Activated T-helper 17 cell treated with anti-CD3 and anti-CD28 coated beads, Interleukin-2, amount 50 U/mL, for 72 hours (primary cell): ENCODE results near the gene ELP6. TPM values are rescaled to one million over a fixed set of nuclear protein-coding genes. Genes with fewer than 3 reads are reported as not detected.
A peak's percentile ranks its signal among the peaks of the same experiment; 100 is the strongest.

Source experiments
- ATAC-seq: fragments of 150-1000 bp; cut with Tn5 transposase; replicated peaks from 2 replicates; pipeline ENCODE4 v1.10.0; 2021; ENCODE audit warnings: mild to moderate bottlenecking, moderate library complexity
- H3K27ac Mint-ChIP-seq: one replicate; pipeline ENCODE4 v1.8.0; 2022; ENCODE audit warnings: mixed read lengths
- H3K27me3 Mint-ChIP-seq: one replicate; pipeline ENCODE4 v1.8.0; 2022; ENCODE audit warnings: mixed read lengths
- H3K36me3 Mint-ChIP-seq: one replicate; pipeline ENCODE4 v1.8.0; 2022; ENCODE audit warnings: low read depth, mild to moderate bottlenecking, mixed read lengths
- H3K4me1 Mint-ChIP-seq: one replicate; pipeline ENCODE4 v1.8.0; 2022; ENCODE audit warnings: mixed read lengths
- H3K4me3 Mint-ChIP-seq: one replicate; pipeline ENCODE4 v1.8.0; 2022; ENCODE audit warnings: mild to moderate bottlenecking, mixed read lengths
- H3K9me3 Mint-ChIP-seq: one replicate; pipeline ENCODE4 v1.8.0; 2022; ENCODE audit warnings: mixed read lengths
- total RNA-seq, 2 donors: library from RNA; stranded (reverse); gene quantifications; one replicate each; pipeline ENCODE4 v1.2.3, GENCODE V29; 2022

The ELP6 gene, protein sequence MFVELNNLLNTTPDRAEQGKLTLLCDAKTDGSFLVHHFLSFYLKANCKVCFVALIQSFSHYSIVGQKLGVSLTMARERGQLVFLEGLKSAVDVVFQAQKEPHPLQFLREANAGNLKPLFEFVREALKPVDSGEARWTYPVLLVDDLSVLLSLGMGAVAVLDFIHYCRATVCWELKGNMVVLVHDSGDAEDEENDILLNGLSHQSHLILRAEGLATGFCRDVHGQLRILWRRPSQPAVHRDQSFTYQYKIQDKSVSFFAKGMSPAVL
- total RNA-seq, result 10 to 100 TPM; 38.6 to 45.8 TPM

GRCh38 chr3:47513125-47513929 is at the start of gene ELP6:
Gene ELP6 (minus strand): TSS chr3:47513712. CDS start chr3:47513590, 122 bp downstream.
- Mint-ChIP-seq H3K4me3 (peak within 1 kb of the TSS; percentile 91), H3K36me3 (peaks cover 44% of the 10 kb centered on the region), H3K27me3 (no peaks in the 10 kb centered on the region), H3K9me3 (no peaks in the 10 kb centered on the region), H3K4me1 (peaks cover 6% of the 10 kb centered on the region), H3K27ac (peak within 1 kb of the TSS; percentile 95)
- peak; percentile 97 for ATAC-seq

DNA sequence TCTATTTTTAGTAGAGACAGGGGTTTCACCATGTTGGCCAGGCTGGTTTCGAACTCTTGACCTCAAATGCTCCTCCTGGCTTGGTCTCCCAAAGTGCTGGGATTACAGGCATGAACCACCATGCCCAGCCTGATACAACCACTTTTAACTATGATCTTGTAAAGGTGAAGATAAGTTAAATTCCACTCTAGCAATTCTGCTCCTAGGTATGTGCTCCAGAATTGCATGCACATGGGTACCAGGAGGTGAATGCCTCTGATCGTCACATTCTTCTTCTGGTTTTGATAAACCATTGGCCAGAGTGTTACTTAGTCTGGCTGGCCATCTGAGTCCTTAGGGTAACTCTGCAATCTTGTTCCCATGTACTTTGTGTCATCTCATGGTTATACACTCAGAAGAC is 42.8 kb upstream of the ELP6 start:
- Mint-ChIP-seq H3K27ac (no peak overlapping the region), H3K36me3 (no peaks in the 10 kb centered on the region), H3K4me1 (no peaks in the 10 kb centered on the region), H3K9me3 (no peaks in the 10 kb centered on the region), H3K27me3 (peaks cover 7% of the 10 kb centered on the region), H3K4me3 (no peak overlapping the region)
- ATAC-seq, result no peak

- no peak overlapping the region for H3K27ac Mint-ChIP-seq
- no peak overlapping the region for H3K4me3 Mint-ChIP-seq
- H3K27me3 Mint-ChIP-seq, result peaks cover 17% of the 10 kb centered on the region
- ATAC-seq, result no peak
- H3K36me3 Mint-ChIP-seq, result no peaks in the 10 kb centered on the region
- no peaks in the 10 kb centered on the region for H3K9me3 Mint-ChIP-seq
- no peaks in the 10 kb centered on the region for H3K4me1 Mint-ChIP-seq
Measured at GRCh38 chr3:47554335-47554734, 40.8 kb upstream of the ELP6 start.

GRCh38 chr3:47553407-47553806 is 39.9 kb upstream of the ELP6 start:
- H3K36me3 Mint-ChIP-seq, result no peaks in the 10 kb centered on the region
- H3K9me3 Mint-ChIP-seq, result no peaks in the 10 kb centered on the region
- peaks cover 17% of the 10 kb centered on the region for H3K27me3 Mint-ChIP-seq
- ATAC-seq, result no peak
- H3K4me1 Mint-ChIP-seq, result no peaks in the 10 kb centered on the region
- H3K4me3 Mint-ChIP-seq, result no peak overlapping the region
- H3K27ac Mint-ChIP-seq, result no peak overlapping the region

DNA sequence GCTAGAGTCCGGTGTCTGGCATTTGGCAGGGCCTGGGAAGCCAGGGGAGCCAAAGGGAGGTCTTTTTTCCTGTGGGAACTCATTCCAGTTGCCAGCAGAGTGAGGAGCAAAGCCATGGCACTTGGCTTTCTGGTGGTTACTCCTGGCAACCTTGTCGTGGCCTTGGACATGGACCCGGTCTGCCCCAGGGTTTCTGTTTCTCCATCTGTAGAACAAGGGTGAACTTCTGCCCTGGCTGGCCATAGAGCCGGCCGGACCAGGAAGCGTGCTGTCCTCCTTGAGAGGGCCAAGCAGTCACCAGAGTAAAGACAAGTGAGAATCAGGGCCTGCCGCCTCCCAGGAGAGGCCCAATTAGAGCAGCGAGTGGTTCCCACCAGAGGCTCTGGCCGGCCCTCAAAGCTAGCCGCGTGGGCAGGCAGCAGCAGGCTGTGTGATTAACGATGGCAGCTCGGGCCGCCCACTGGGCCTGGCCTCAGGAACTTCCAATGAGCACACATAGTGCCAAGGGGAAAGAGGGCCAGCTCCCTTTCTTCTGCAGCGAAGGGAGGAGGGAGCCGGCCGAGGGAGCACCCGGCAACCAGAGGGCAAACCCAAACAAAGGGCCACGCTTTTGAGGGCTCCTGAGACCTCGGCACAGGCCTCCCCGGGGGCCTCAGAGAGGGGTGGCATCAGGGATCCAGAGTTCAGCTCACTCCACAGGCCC is 29.1 kb upstream of the ELP6 start:
- H3K27ac Mint-ChIP-seq, result no peak overlapping the region
- no peak overlapping the region for H3K4me3 Mint-ChIP-seq
- H3K27me3 Mint-ChIP-seq, result peaks cover 4% of the 10 kb centered on the region
- no peaks in the 10 kb centered on the region for H3K9me3 Mint-ChIP-seq
- peaks cover under 1% of the 10 kb centered on the region for H3K4me1 Mint-ChIP-seq
- ATAC-seq, result no peak
- no peaks in the 10 kb centered on the region for H3K36me3 Mint-ChIP-seq

DNA sequence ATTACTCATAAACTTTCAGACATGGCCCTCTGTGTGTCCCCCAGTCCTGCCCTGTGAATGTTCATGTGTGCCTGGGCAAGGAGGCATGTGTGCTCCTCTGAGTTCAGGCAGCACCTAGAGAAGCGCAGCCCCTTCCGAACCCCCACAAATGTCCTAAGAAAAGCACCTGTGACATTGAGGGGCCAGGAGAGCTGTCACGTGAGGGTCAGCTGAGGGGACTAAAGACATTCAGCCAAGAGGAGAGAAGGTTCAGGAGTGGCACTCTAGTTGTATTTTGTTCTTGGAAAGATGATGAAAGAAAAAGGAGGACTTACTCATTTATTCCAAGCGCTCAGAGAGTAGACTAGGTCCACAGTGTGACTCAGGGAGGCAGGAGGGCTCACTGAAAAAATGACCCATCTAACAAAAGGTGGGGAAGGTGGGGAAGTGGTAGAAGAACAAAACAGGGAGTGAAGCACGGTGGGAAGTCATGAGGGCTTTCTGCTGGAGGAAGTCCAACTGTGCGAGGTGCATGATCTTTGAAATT is 28.1 kb upstream of the ELP6 start:
- Mint-ChIP-seq H3K27ac (no peak overlapping the region), H3K4me3 (no peak overlapping the region), H3K36me3 (no peaks in the 10 kb centered on the region), H3K4me1 (no peaks in the 10 kb centered on the region), H3K9me3 (no peaks in the 10 kb centered on the region), H3K27me3 (peaks cover 4% of the 10 kb centered on the region)
- no peak for ATAC-seq

GRCh38 chr3:47540281-47540680 is 26.8 kb upstream of the ELP6 start:
- Mint-ChIP-seq H3K27me3 (peaks cover 4% of the 10 kb centered on the region), H3K36me3 (no peaks in the 10 kb centered on the region), H3K9me3 (no peaks in the 10 kb centered on the region), H3K27ac (no peak overlapping the region), H3K4me1 (no peaks in the 10 kb centered on the region), H3K4me3 (no peak overlapping the region)
- no peak for ATAC-seq

DNA sequence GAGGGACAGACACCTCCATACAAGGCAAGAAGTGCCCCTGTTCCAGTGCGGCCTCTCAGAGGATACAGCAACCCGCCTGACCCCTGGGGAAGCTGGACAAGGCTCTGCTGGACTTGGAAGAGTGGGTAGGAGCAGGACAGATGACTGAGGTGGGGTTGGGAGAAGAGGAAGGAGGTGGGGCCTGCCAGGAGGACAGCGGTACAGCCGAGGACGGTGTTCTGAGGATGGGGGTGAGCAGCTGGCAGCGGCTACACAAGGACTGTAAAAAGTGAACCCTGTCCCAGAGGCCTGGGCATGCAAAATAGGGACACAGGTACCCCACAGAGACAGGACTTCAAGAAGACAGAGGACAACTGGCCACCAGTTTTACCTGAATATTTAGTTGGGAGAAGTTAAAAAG is 23.5 kb upstream of the ELP6 start:
- H3K36me3 Mint-ChIP-seq, result no peaks in the 10 kb centered on the region
- peaks cover 4% of the 10 kb centered on the region for H3K27me3 Mint-ChIP-seq
- no peaks in the 10 kb centered on the region for H3K4me1 Mint-ChIP-seq
- no peaks in the 10 kb centered on the region for H3K9me3 Mint-ChIP-seq
- H3K27ac Mint-ChIP-seq, result no peak overlapping the region
- ATAC-seq, result no peak
- no peak overlapping the region for H3K4me3 Mint-ChIP-seq

DNA sequence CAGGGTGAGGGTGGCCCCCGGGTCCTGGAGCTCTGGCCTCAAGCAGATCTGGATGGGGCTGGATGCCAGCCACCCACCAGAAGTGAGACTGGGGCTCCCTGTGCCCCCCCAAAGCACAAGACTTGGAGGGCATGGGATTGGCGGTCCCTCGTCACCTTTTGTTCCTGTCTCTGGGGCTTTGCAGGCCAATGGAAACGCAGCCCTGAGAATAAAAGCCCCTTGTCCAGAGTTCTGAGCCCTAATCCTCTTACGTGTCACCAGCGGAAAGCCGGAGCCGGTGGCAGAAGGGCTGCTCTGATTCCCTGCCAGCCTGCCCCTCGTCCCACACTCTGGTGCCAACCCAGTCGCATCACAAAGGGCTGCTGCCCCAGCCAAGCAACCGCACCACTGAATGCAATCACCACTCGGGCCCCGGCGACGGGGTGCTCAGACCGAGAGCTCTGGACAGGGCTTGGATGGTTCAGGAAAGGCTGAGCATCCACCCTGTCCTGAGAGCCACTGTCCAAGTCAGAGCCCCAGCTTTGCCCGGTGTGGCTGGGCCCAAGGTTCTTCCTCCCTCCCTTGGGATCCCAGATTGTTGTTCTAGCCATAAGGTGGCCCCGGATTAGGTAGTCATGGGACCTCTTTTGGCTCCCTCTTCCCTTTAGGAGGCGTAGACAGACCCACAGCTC is 22.8 kb upstream of the ELP6 start:
- Mint-ChIP-seq H3K4me1 (no peaks in the 10 kb centered on the region), H3K9me3 (no peaks in the 10 kb centered on the region), H3K27ac (no peak overlapping the region), H3K4me3 (no peak overlapping the region), H3K36me3 (no peaks in the 10 kb centered on the region), H3K27me3 (peaks cover 4% of the 10 kb centered on the region)
- no peak for ATAC-seq

GRCh38 chr3:47533996-47534454 is 20.5 kb upstream of the ELP6 start:
- Mint-ChIP-seq H3K9me3 (no peaks in the 10 kb centered on the region), H3K27ac (no peak overlapping the region), H3K36me3 (no peaks in the 10 kb centered on the region), H3K4me1 (no peaks in the 10 kb centered on the region), H3K27me3 (peaks cover 4% of the 10 kb centered on the region), H3K4me3 (no peak overlapping the region)
- no peak for ATAC-seq

GRCh38 chr3:47533481-47533880 is 20.0 kb upstream of the ELP6 start:
- no peaks in the 10 kb centered on the region for H3K9me3 Mint-ChIP-seq
- H3K27me3 Mint-ChIP-seq, result no peaks in the 10 kb centered on the region
- H3K36me3 Mint-ChIP-seq, result no peaks in the 10 kb centered on the region
- H3K4me1 Mint-ChIP-seq, result no peaks in the 10 kb centered on the region
- ATAC-seq, result peak; percentile 42
- H3K27ac Mint-ChIP-seq, result no peak overlapping the region
- no peak overlapping the region for H3K4me3 Mint-ChIP-seq

DNA sequence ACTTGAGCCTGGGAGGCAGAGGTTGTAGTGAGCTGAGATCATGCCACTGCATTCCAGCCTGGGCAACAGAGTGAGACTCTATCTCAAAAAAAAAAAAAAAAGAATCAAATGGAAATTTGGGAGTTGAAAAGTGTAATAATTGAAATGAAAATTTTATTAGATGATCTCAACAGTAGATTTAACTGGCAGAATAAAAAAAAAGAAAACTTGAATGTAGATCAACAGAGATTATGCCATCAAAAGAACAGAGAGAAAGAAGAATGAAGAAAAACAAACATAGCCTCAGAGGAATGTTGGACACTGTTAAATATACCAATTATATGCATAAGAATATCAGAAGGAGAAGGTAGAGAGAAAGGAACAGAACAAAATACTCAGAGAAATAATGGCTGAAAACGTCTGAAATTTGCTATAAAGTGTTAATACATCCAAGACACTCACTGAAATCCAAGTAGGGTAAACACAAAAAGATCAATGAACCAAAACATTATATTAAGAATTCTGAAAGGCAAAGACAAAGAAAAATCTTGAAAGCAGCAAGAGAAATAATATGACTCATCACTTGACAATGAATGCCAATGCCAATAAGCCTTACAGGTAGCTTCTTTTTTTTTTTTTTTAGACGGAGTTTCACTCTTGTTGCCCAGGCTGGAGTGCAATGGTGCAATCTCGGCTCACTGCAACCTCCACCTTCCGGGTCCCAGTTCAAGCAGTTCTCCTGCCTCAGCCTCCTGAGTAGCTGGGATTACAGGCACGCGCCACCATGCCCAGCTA is 14.6 kb upstream of the ELP6 start:
- H3K27me3 Mint-ChIP-seq, result no peaks in the 10 kb centered on the region
- no peaks in the 10 kb centered on the region for H3K36me3 Mint-ChIP-seq
- H3K27ac Mint-ChIP-seq, result no peak overlapping the region
- peaks cover 4% of the 10 kb centered on the region for H3K9me3 Mint-ChIP-seq
- no peaks in the 10 kb centered on the region for H3K4me1 Mint-ChIP-seq
- ATAC-seq, result no peak
- H3K4me3 Mint-ChIP-seq, result no peak overlapping the region

DNA sequence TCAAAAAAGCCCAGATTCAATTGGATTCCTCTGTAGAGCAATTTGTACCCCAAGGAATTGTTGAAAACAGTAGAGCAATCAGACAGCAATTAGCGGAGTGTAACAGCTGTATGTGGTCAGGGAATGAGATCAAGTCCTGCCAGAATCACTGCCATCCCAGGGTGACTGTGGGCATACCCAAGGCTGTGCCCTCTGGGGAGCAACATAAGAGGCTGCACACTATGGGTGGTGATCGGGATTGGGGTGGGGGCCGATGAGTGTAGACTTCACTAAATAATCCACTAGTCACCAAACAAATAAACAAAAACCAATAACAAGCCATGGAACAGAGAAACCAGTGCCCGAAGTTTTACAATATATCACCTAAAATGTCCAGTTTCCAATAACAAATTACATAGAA is 12.1 kb upstream of the ELP6 start:
- H3K9me3 Mint-ChIP-seq, result peaks cover 4% of the 10 kb centered on the region
- H3K4me3 Mint-ChIP-seq, result no peak overlapping the region
- H3K27ac Mint-ChIP-seq, result no peak overlapping the region
- H3K27me3 Mint-ChIP-seq, result no peaks in the 10 kb centered on the region
- no peak for ATAC-seq
- no peaks in the 10 kb centered on the region for H3K36me3 Mint-ChIP-seq
- H3K4me1 Mint-ChIP-seq, result peaks cover 4% of the 10 kb centered on the region
